HepG2 (cell line): ENCODE measurements around the gene S100A16. TPM values are rescaled to one million over a fixed set of nuclear protein-coding genes. Genes with fewer than 3 reads are reported as not detected.

ENCODE experiments used
- ATAC-seq: fragments of 200-7000 bp; cut with Tn5 transposase; 3 replicates; pipeline ENCODE4 v1.9.1; 2020; ENCODE audit warnings: mild to moderate bottlenecking, moderate library complexity
- BruUV-seq: library from RNA; stranded (reverse); fragments of 400-500 nt; replicated peaks from 2 replicates; lab custom pipeline; 2021; lab: Mats Ljungman, UMichigan
- CTCF ChIA-PET: fragments of 300-600 bp; formaldehyde crosslinking; extraction: SDS; loops from one replicate; lab custom pipeline; 2021; ENCODE audit warnings: low total read pairs, inconsistent platforms, low intra/inter-chr PET ratio; lab: Yijun Ruan, JAX
- POLR2A ChIA-PET: fragments of 350-600 bp; sonication (Branson Sonifier 250); formaldehyde crosslinking; loops from one replicate; lab custom pipeline; 2020; ENCODE audit warnings: antibody characterized with exemption, inconsistent platforms; lab: Yijun Ruan, JAX
- DNase-seq: peaks from one replicate; pipeline ENCODE4 v3.0.0-alpha.2; 2015; ENCODE audit warnings: low spot score
- FAIRE-seq: peaks from 3 replicates; lab custom pipeline; 2011; peaks lifted over from hg19 to GRCh38; lab: Jason Lieb, UNC
- H2AFZ ChIP-seq: one replicate; pipeline ENCODE4 v1.6.1; 2011; ENCODE audit warnings: low read length, inconsistent platforms
- H3K27ac ChIP-seq: fragments of 300-600 bp; 3 replicates; pipeline ENCODE4 v1.8.0; 2011; ENCODE audit warnings: mixed run types, mild to moderate bottlenecking, mixed read lengths, low read length, inconsistent platforms; ENCODE audit not compliant: insufficient read depth; ENCODE audit errors: extremely low read length
- H3K27me3 ChIP-seq, 2 experiments: fragments of 200-600 bp in 1 of 2; 2 replicates in 1 of 2; 3 replicates in 1 of 2; pipeline versions ENCODE4 v1.6.0 to v1.8.0; 2011; ENCODE audit warnings: low read length in 2 of 2, mild to moderate bottlenecking in 2 of 2, moderate library complexity in 2 of 2, inconsistent platforms in 1 of 2; ENCODE audit not compliant: insufficient read depth in 2 of 2, control insufficient read depth in 1 of 2
- H3K36me3 ChIP-seq, 2 experiments: fragments of 200-600 bp in 1 of 2; replicated peaks in 1 of 2; 2 replicates in 1 of 2; 3 replicates in 1 of 2; pipeline versions ENCODE4 v1.5.1 to v1.8.0; 2011; ENCODE audit warnings: low read length in 2 of 2, inconsistent platforms in 1 of 2; ENCODE audit not compliant: insufficient read depth in 2 of 2, control insufficient read depth in 1 of 2
- H3K4me1 ChIP-seq: 2 replicates; pipeline ENCODE4 v1.5.1; 2012; ENCODE audit warnings: low read length, inconsistent platforms; ENCODE audit not compliant: insufficient read depth
- H3K4me2 ChIP-seq: 2 replicates; pipeline ENCODE4 v1.6.0; 2011; ENCODE audit warnings: low read depth, low read length, inconsistent platforms
- H3K4me3 ChIP-seq, 3 experiments: fragments of 200-600 bp in 1 of 3; sonication (generic), shearing (Covaris generic) in 1 of 3; replicated peaks in 1 of 3; 2 replicates each; pipeline ENCODE4 v1.5.1; 2011 to 2016; ENCODE audit warnings: low read length in 3 of 3, inconsistent platforms in 2 of 3, low read depth in 2 of 3, mild to moderate bottlenecking in 2 of 3, control low read depth in 1 of 3, mixed read lengths in 1 of 3; ENCODE audit not compliant: insufficient read depth in 1 of 3
- H3K79me2 ChIP-seq: one replicate; pipeline ENCODE4 v1.6.1; 2011; ENCODE audit warnings: low read length, inconsistent platforms; ENCODE audit not compliant: insufficient read depth
- H3K9ac ChIP-seq: 2 replicates; pipeline ENCODE4 v1.6.0; 2011; ENCODE audit warnings: mild to moderate bottlenecking, low read depth, low read length, inconsistent platforms; ENCODE audit not compliant: insufficient read depth
- H3K9me3 ChIP-seq: 2 replicates; pipeline ENCODE4 v1.5.1; 2012; ENCODE audit warnings: mild to moderate bottlenecking, low read length
- H4K20me1 ChIP-seq: 2 replicates; pipeline ENCODE4 v1.6.0; 2011; ENCODE audit warnings: inconsistent platforms, mild to moderate bottlenecking, low read length, moderate library complexity; ENCODE audit not compliant: insufficient read depth
- RBFOX2 ChIP-seq: fragments of 200-400 bp; formaldehyde crosslinking; IDR thresholded peaks from 2 replicates; pipeline ENCODE4 v1.6.1; 2017; ENCODE audit warnings: low read depth, mild to moderate bottlenecking, low read length
- RFX5 ChIP-seq: IDR thresholded peaks from 2 replicates; pipeline ENCODE4 v1.6.1; 2011; ENCODE audit warnings: low read depth, low read length, improper control_type of control experiment
- RORA ChIP-seq: sonication (generic); formaldehyde crosslinking; IDR thresholded peaks from 2 replicates; pipeline ENCODE4 v1.5.0; 2020; ENCODE audit warnings: mild to moderate bottlenecking, missing genetic modification reagents, moderate library complexity
- ZNF704 ChIP-seq: sonication (generic); formaldehyde crosslinking; IDR thresholded peaks from 2 replicates; pipeline ENCODE4 v1.8.1; 2023; ENCODE audit warnings: mild to moderate bottlenecking, inconsistent platforms, moderate library complexity, missing genetic modification reagents, borderline replicate concordance
- ZNF775 ChIP-seq: sonication (generic); formaldehyde crosslinking; IDR thresholded peaks from 2 replicates; pipeline ENCODE4 v1.4.0; 2020; ENCODE audit warnings: missing genetic modification reagents, mild to moderate bottlenecking, moderate library complexity, borderline replicate concordance
- WGBS: methylation state at CpG from one replicate; pipeline ENCODE4 v1.1.6; 2017; ENCODE audit warnings: low lambda C conversion rate; 5-methylcytosine and 5-hydroxymethylcytosine counted together
- in situ Hi-C: cut with HindIII; loops from 2 replicates; pipeline ENCODE4 v1.10.0; 2017; ENCODE audit warnings: low pct_unique_long_range_greater_than_20kb; ENCODE audit not compliant: extremely low pct_ligation_motif_present
- intact Hi-C: fragments of 100-400 bp; cut with micrococcal nuclease; formaldehyde crosslinking; loops from one replicate; pipeline ENCODE4 v1.10.0; 2022; ENCODE audit not compliant: unreplicated experiment
- polyA plus RNA-seq, 8 experiments: library from polyadenylated mRNA; depleted of rRNA in 3 of 8; stranded (reverse) in 7 of 8; unstranded in 1 of 8; fragments of >200 nt; fragmentation: Illumina TruSeq in 4 of 8; extraction: Trizol in 4 of 8; gene quantifications; 2 replicates each; pipeline versions ENCODE4 v1.2.1 to v1.2.3, GENCODE V29; 2011 to 2016; ENCODE audit warnings: low read depth in 4 of 8, missing spikeins in 1 of 8, mixed read lengths in 1 of 8; ENCODE audit not compliant: insufficient read depth in 1 of 8
- total RNA-seq, 5 experiments: library from RNA; depleted of rRNA; stranded (reverse); fragments of >200 nt; fragmentation: Illumina TruSeq; extraction: Trizol; gene quantifications; 2 replicates each; pipeline ENCODE4 v1.2.3, GENCODE V29; 2016; ENCODE audit warnings: low read depth in 1 of 5

The S100A16 gene
- total and polyA plus RNA-seq, 2 of the 13 experiments (the other 11 are each of a cell fraction or from before 2014, with no cell fraction given) = 46.0 to 195 TPM

- TF ChIP-seq ZNF704 (0 out of 2 replicates have a peak, but pooled peaks have one; percentile 47), ZNF775 (CRISPR knock-in tag) (no peak)
Measured at GRCh38 chr1:153612755-153613331, at the start of gene S100A16 (continued).

- Histone ChIP-seq H3K9ac (no peak overlapping the region), H3K4me1 (peaks cover 20% of the 10 kb centered on the region), H3K27me3 (no peaks in the 10 kb centered on the region; a peak in 1 of 5 replicates), H3K9me3 (no peaks in the 10 kb centered on the region), H3K36me3 (peaks cover 18 to 63% of the 10 kb centered on the region in 2 experiments)
- no peak for ATAC-seq
- BruUV-seq = TSS peak; percentile 41
- DNase-seq = no peak
- no peak for FAIRE-seq
- in situ Hi-C loops = no loop called here
- POLR2A ChIA-PET = no interaction called here
- TF ChIP-seq RBFOX2 = peak; percentile 26; the same call in 1 of the 2 replicates
- TF ChIP-seq RORA (CRISPR knock-in tag) = no peak
- TF ChIP-seq RFX5 = no peak
- TF ChIP-seq, all 625 proteins: peak for 1
- Histone ChIP-seq H3K4me3 (no peak overlapping the region), H4K20me1 (no peaks in the 10 kb centered on the region), H2AFZ (no peak overlapping the region), H3K27ac (no peak overlapping the region), H3K4me2 (no peak overlapping the region), H3K79me2 (peaks cover 12% of the 10 kb centered on the region)
- 96% methylated on average over 2 of the region's 2 CpGs for WGBS
- intact Hi-C loops = no loop called here
- CTCF ChIA-PET = no interaction called here
Measured at GRCh38 chr1:153662269-153662668, 49.3 kb upstream of the S100A16 start.
